Naive thymus-derived CD8-positive, alpha-beta T cell (primary cell): Measurements from ENCODE around the gene DAG1. TPM values are rescaled to one million over a fixed set of nuclear protein-coding genes. Genes with fewer than 3 reads are reported as not detected.
"Not testable (repeated sequence)": the region's sequence is repeated elsewhere in the genome, so short reads cannot be mapped to it uniquely, and the experiment has no call there.

Experiments used
- ATAC-seq, 2 donors: fragments of 150-1000 bp; cut with Tn5 transposase in 1 of 2; sonication (Bioruptor Pico), chemical (Tn5 transposase) in 1 of 2; 1 replicate in 1 of 2; 2 replicates in 1 of 2; pipeline ENCODE4 v1.10.0; 2021; ENCODE audit warnings: mild to moderate bottlenecking in 2 of 2, moderate library complexity in 2 of 2
- POLR2A ChIA-PET: fragments of 350-600 bp; sonication (Branson Sonifier 250); formaldehyde crosslinking; loops from one replicate; lab custom pipeline; 2021; ENCODE audit warnings: antibody characterized with exemption; lab: Charles Lee
- DNase-seq, 10 donors: peaks; one replicate each; pipeline versions ENCODE4 v3.0.0 to v3.0.0-alpha.2; 2020 to 2022
- H3K27ac Mint-ChIP-seq, 10 donors: one replicate each; pipeline ENCODE4 v1.8.0; 2020 to 2022; ENCODE audit warnings: mild to moderate bottlenecking in 10 of 10, mixed read lengths in 10 of 10, moderate library complexity in 4 of 10, inconsistent platforms in 1 of 10
- H3K27me3 Mint-ChIP-seq, 5 donors: one replicate each; pipeline ENCODE4 v1.8.0; 2021 to 2022; ENCODE audit warnings: mixed read lengths in 5 of 5
- H3K36me3 Mint-ChIP-seq, 3 donors: one replicate each; pipeline ENCODE4 v1.8.0; 2020 to 2022; ENCODE audit warnings: mixed read lengths in 3 of 3, mild to moderate bottlenecking in 2 of 3, inconsistent platforms in 1 of 3
- H3K4me1 Mint-ChIP-seq, 4 donors: one replicate each; pipeline ENCODE4 v1.8.0; 2021 to 2022; ENCODE audit warnings: mixed read lengths in 4 of 4
- H3K4me3 Mint-ChIP-seq, 10 donors: one replicate each; pipeline ENCODE4 v1.8.0; 2020 to 2022; ENCODE audit warnings: mild to moderate bottlenecking in 10 of 10, mixed read lengths in 10 of 10, moderate library complexity in 6 of 10, inconsistent platforms in 1 of 10
- H3K9me3 Mint-ChIP-seq, 9 donors: one replicate each; pipeline ENCODE4 v1.8.0; 2020 to 2022; ENCODE audit warnings: mixed read lengths in 9 of 9, mild to moderate bottlenecking in 3 of 9, inconsistent platforms in 1 of 9, moderate library complexity in 1 of 9
- polyA plus RNA-seq, 3 donors: library from polyadenylated mRNA; unstranded; fragments of 300-500 nt; fragmentation: Illumina TruSeq; gene quantifications; one replicate each; pipeline ENCODE4 v1.2.3, GENCODE V29; 2021
- total RNA-seq, 8 experiments: library from RNA in 2 of 8; stranded (reverse) in 2 of 8; gene quantifications; one replicate each; pipeline ENCODE4 v1.2.3 and lab custom pipeline; 2021 to 2026

DAG1 gene
- total and polyA plus RNA-seq, 5 experiments from 2014 or later: 4.6 to 20.3 (median 6.4) TPM

GRCh38 chr3:49471856-49472495 is 1.9 kb downstream of the DAG1 start:
- no peaks in the 10 kb centered on the region for H3K9me3 Mint-ChIP-seq
- ATAC-seq (no peak), DNase-seq (no peak)
- no peaks in the 10 kb centered on the region for H3K27me3 Mint-ChIP-seq
- peak overlapping the region; percentile 81 to 93 (median 90) for H3K4me3 Mint-ChIP-seq
- peaks cover 15 to 42% (median 25%) of the 10 kb centered on the region in 4 donors for H3K4me1 Mint-ChIP-seq
- POLR2A ChIA-PET: interaction anchor here (0.6 to 4.3 kb wide), 5 partner anchors 56 to 378 kb away, joined by 3 to 33 read pairs (median 16); partner anchors contain the start of genes QRICH1, RHOA, TCTA and USP4
- peak overlapping the region in 9 of 10 donors; percentile 89 to 97 (median 94) for H3K27ac Mint-ChIP-seq
- H3K36me3 Mint-ChIP-seq: peaks cover 0 to 13% (median 0%) of the 10 kb centered on the region in 3 donors

- POLR2A ChIA-PET: interaction anchor here (0.6 kb wide), 1 partner anchor 121 kb away, joined by 11 read pairs; no protein-coding TSS in a partner anchor
- no peak overlapping the region for H3K4me3 Mint-ChIP-seq
- no peaks in the 10 kb centered on the region for H3K27me3 Mint-ChIP-seq
- peaks cover 0 to 45% (median 2%) of the 10 kb centered on the region in 3 donors for H3K36me3 Mint-ChIP-seq
- no peaks in the 10 kb centered on the region for H3K9me3 Mint-ChIP-seq
- ATAC-seq: no peak
- peak overlapping the region in 1 of 10 donors; percentile 3 for H3K27ac Mint-ChIP-seq
- no peak for DNase-seq
- H3K4me1 Mint-ChIP-seq: peaks cover 8 to 28% (median 16%) of the 10 kb centered on the region in 4 donors
Observed at GRCh38 chr3:49476563-49476962, 6.5 kb downstream of the DAG1 start.

GRCh38 chr3:49482766-49483165 is 12.7 kb downstream of the DAG1 start:
- ATAC-seq: no peak
- H3K4me3 Mint-ChIP-seq: no peak overlapping the region
- POLR2A ChIA-PET: interaction anchor here (0.7 kb wide), 1 partner anchor 115 kb away, joined by 4 read pairs; no protein-coding TSS in a partner anchor
- no peak for DNase-seq
- peaks cover 0 to 25% (median 2%) of the 10 kb centered on the region in 4 donors for H3K4me1 Mint-ChIP-seq
- no peaks in the 10 kb centered on the region for H3K9me3 Mint-ChIP-seq
- H3K36me3 Mint-ChIP-seq: peaks cover 0 to 34% (median 4%) of the 10 kb centered on the region in 3 donors
- H3K27ac Mint-ChIP-seq: no peak overlapping the region
- H3K27me3 Mint-ChIP-seq: no peaks in the 10 kb centered on the region

GRCh38 chr3:49484471-49484870 is 14.4 kb downstream of the DAG1 start:
- Mint-ChIP-seq H3K4me1 (peaks cover 2 to 25% (median 6%) of the 10 kb centered on the region in 4 donors), H3K27me3 (no peaks in the 10 kb centered on the region), H3K36me3 (peaks cover 0 to 34% (median 4%) of the 10 kb centered on the region in 3 donors), H3K4me3 (no peak overlapping the region), H3K9me3 (no peaks in the 10 kb centered on the region), H3K27ac (no peak overlapping the region)
- POLR2A ChIA-PET: no interaction called here
- no peak for DNase-seq
- no peak for ATAC-seq

GRCh38 chr3:49489247-49489646 is 19.2 kb downstream of the DAG1 start:
- peaks cover 4 to 16% (median 10%) of the 10 kb centered on the region in 4 donors for H3K4me1 Mint-ChIP-seq
- no peak overlapping the region for H3K4me3 Mint-ChIP-seq
- no peak for ATAC-seq
- DNase-seq: no peak
- no peaks in the 10 kb centered on the region for H3K27me3 Mint-ChIP-seq
- no peaks in the 10 kb centered on the region for H3K9me3 Mint-ChIP-seq
- peaks cover 0 to 39% (median 7%) of the 10 kb centered on the region in 3 donors for H3K36me3 Mint-ChIP-seq
- POLR2A ChIA-PET: no interaction called here
- H3K27ac Mint-ChIP-seq: peak overlapping the region in 2 of 10 donors; percentile 19 to 73

DNA sequence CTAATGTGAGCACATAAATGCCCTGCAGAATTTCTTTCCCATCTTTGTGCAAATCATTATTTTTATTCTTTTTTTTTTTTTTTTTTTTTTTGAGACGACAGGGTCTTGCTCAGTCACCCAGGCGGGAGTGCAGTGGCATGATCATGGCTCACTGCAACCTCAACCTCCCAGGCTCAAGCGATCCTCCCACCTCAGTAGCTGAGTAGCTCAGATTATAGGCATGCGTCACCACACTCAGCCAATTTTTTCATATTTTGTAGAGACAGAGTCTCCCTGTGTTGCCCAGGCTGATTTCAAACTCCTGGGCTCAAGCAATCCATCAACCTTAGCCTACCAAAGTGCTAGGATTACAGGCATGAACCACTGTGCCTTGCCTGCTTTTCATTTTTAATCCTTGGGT is 22.9 kb downstream of the DAG1 start:
- no peak for ATAC-seq
- peaks cover 7 to 13% (median 11%) of the 10 kb centered on the region in 4 donors for H3K4me1 Mint-ChIP-seq
- peaks cover 0 to 41% (median 5%) of the 10 kb centered on the region in 3 donors for H3K36me3 Mint-ChIP-seq
- H3K4me3 Mint-ChIP-seq: no peak overlapping the region
- peak overlapping the region in 1 of 10 donors; percentile 15 for H3K27ac Mint-ChIP-seq
- DNase-seq: peak in 1 of 10 donors; percentile 11
- H3K9me3 Mint-ChIP-seq: no peaks in the 10 kb centered on the region
- POLR2A ChIA-PET: interaction anchor here (0.6 kb wide), 1 partner anchor 204 kb away, joined by 3 read pairs; no protein-coding TSS in a partner anchor
- H3K27me3 Mint-ChIP-seq: no peaks in the 10 kb centered on the region

- ATAC-seq (no peak), DNase-seq (no peak)
- peaks cover 9 to 14% (median 10%) of the 10 kb centered on the region in 4 donors for H3K4me1 Mint-ChIP-seq
- H3K4me3 Mint-ChIP-seq: no peak overlapping the region
- H3K9me3 Mint-ChIP-seq: no peaks in the 10 kb centered on the region
- no peaks in the 10 kb centered on the region for H3K27me3 Mint-ChIP-seq
- H3K27ac Mint-ChIP-seq: no peak overlapping the region
- peaks cover 0 to 35% (median 5%) of the 10 kb centered on the region in 3 donors for H3K36me3 Mint-ChIP-seq
- POLR2A ChIA-PET: interaction anchor here (0.6 kb wide), 1 partner anchor 26 kb away, joined by 3 read pairs; no protein-coding TSS in a partner anchor
Observed at GRCh38 chr3:49493901-49494300, 23.8 kb downstream of the DAG1 start.

DNA sequence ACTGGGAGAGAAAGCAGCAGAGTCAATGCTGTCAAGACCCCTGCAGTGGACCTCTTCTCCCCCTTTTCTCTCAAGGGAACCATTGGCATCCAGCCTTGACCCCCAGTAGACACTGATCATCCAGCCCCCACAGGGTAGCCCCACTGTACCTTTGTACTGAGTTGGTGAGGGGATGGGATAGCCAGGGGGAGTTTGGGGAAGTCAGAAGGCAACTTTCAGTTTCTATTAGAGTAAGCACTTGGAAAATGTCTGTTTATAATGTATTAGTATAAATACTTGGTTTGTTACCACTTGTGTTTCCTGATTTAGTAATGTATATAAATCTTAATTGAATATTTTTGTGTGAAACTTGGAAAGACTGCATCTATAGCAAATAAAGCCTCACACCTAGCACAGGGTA is 25.0 kb downstream of the DAG1 start:
- POLR2A ChIA-PET: no interaction called here
- no peak for ATAC-seq
- H3K27ac Mint-ChIP-seq: peak overlapping the region in 1 of 10 donors; percentile 41
- no peak for DNase-seq
- no peaks in the 10 kb centered on the region for H3K27me3 Mint-ChIP-seq
- H3K9me3 Mint-ChIP-seq: no peaks in the 10 kb centered on the region
- H3K4me3 Mint-ChIP-seq: no peak overlapping the region
- H3K4me1 Mint-ChIP-seq: peaks cover 7 to 14% (median 12%) of the 10 kb centered on the region in 4 donors
- peaks cover 0 to 24% (median 5%) of the 10 kb centered on the region in 3 donors for H3K36me3 Mint-ChIP-seq

DNA sequence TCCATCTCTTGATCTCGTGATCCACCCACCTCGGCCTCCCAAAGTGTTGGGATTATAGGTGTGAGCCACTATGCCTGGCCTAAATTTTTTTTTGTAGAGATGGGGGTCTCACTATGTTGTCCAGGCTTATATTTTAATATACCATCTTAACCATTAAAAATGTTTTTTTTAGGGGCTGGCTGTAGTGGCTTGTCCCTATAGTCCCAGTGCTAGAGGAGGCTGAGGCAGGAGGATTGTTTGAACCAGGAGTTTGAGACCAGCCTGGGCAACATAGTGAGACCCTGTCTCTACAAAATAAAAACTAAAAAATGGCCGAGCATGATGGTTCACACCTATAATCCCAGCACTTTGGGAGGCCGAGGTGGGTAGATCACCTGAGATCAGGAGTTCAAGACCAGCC is 26.8 kb downstream of the DAG1 start:
- not testable (repeated sequence) for H3K27ac Mint-ChIP-seq, DNase-seq, H3K9me3 Mint-ChIP-seq, ATAC-seq, H3K4me3 Mint-ChIP-seq, H3K27me3 Mint-ChIP-seq
- POLR2A ChIA-PET: interaction anchor here (0.7 kb wide), 1 partner anchor 446 kb away, joined by 3 read pairs; no protein-coding TSS in a partner anchor
- Mint-ChIP-seq H3K36me3 (peaks cover 0 to 23% (median 5%) of the 10 kb centered on the region in 3 donors), H3K4me1 (peaks cover 15 to 27% (median 19%) of the 10 kb centered on the region in 4 donors)

DNA sequence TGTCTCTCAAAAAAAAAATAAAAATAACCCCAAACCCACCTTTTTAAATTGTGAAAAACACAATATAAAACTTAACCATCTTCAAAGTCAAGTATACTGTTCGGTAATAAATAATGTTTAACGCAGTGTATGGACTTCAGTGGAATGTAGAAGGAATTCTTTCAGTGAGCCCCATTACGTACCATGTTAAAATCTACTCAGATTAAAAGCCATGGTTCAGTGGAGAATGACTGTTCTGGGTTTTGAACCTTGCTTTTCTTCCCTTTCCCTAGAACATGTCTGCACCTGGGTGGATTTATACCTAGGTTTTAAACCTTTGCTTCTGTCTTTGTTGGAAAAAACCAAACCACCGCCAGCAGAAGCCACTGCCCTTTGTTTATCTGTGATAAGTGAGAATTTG is 27.5 kb downstream of the DAG1 start:
- no peak for DNase-seq
- no peak overlapping the region for H3K4me3 Mint-ChIP-seq
- no peaks in the 10 kb centered on the region for H3K9me3 Mint-ChIP-seq
- H3K27ac Mint-ChIP-seq: no peak overlapping the region
- no peaks in the 10 kb centered on the region for H3K27me3 Mint-ChIP-seq
- peaks cover 0 to 27% (median 8%) of the 10 kb centered on the region in 3 donors for H3K36me3 Mint-ChIP-seq
- POLR2A ChIA-PET: interaction anchor here (0.7 to 0.8 kb wide), 2 partner anchors 127 to 446 kb away, joined by 3 read pairs; no protein-coding TSS in a partner anchor
- peaks cover 18 to 27% (median 23%) of the 10 kb centered on the region in 4 donors for H3K4me1 Mint-ChIP-seq
- no peak for ATAC-seq

- H3K4me3 Mint-ChIP-seq: no peak overlapping the region
Observed at GRCh38 chr3:49498239-49498638, 28.2 kb downstream of the DAG1 start.

DNA sequence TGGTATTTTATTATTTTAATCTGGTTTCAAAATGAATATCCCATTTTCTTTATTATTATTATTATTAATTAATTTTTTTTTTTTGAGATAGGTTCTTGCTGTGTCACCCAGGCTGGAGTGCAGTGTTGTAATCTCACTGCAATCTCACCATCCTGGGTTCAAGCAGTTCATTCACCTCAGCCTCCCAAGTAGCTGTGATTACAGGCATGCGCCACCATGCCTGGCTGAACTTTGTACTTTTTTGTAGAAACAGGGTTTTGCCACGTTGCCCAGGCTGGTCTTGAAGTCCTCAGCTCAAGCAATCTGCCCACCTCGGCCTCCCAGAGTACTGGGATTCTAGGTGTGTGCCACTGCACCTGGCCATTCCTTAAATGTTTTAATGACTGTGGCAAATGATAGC is 28.6 kb downstream of the DAG1 start:
- Mint-ChIP-seq H3K9me3 (no peaks in the 10 kb centered on the region), H3K36me3 (peaks cover 0 to 26% (median 3%) of the 10 kb centered on the region in 3 donors), H3K27ac (no peak overlapping the region), H3K27me3 (no peaks in the 10 kb centered on the region), H3K4me3 (no peak overlapping the region), H3K4me1 (peaks cover 22 to 31% (median 25%) of the 10 kb centered on the region in 4 donors)
- ATAC-seq (no peak), DNase-seq (no peak)
- POLR2A ChIA-PET: interaction anchor here (0.6 kb wide), 1 partner anchor 10 kb away, joined by 3 read pairs; no protein-coding TSS in a partner anchor

More at GRCh38 chr3:49498239-49498638, 28.2 kb downstream of the DAG1 start:
- Mint-ChIP-seq H3K27me3 (no peaks in the 10 kb centered on the region), H3K9me3 (no peaks in the 10 kb centered on the region), H3K27ac (peak overlapping the region in 2 of 10 donors; percentile 15 to 53), H3K36me3 (peaks cover 0 to 27% (median 6%) of the 10 kb centered on the region in 3 donors), H3K4me1 (peaks cover 21 to 31% (median 25%) of the 10 kb centered on the region in 4 donors)
- POLR2A ChIA-PET: interaction anchor here (0.6 to 0.8 kb wide), 2 partner anchors 10 to 126 kb away, joined by 3 read pairs; no protein-coding TSS in a partner anchor
- ATAC-seq: no peak
- DNase-seq: no peak
